Heart left ventricle (tissue), 13 donors: Measurements from ENCODE around the gene MARCHF10.

Experiments used
- CTCF ChIP-seq, 12 donors: fragments of 200-600 bp; sonication (generic) in 4 of 12; IDR thresholded peaks; one replicate each; pipeline versions ENCODE4 v1.5.0 to v1.8.0; 2018 to 2022; ENCODE audit warnings: antibody characterized with exemption in 12 of 12, mild to moderate bottlenecking in 5 of 12
- POLR2A ChIP-seq, 2 donors: fragments of 450-650 bp; IDR thresholded peaks; one replicate each; pipeline ENCODE4 v1.6.1; 2017; ENCODE audit warnings: antibody characterized with exemption in 2 of 2, mild to moderate bottlenecking in 2 of 2, moderate library complexity in 2 of 2
- donor health status: ischemic (EF 13 %, LVEDD 7.1; RV severe dilation, severe dysfunction).
- donor health status: DM: no; HTN: yes; CAD: no.
- donor health status: DM: no; HTN: no; CAD: no.
- donor health status: ischemic (EF 25% LVEDD 6.9; RV normal size, moderate dysfunction).
- donor health status: ischemic (EF 25% LVEDD 5.7; RV mildly dilated, moderate dysfunction).
- donor health status: ischemic (EF 35%, LVEDD 5.7; RV mildly dilated, moderate dysfunction).
- donor health status: nonischemic (EF 11% LVEDD 7.7; RV severe dilation, severe dysfunction).
- donor health status: DM: yes; HTN: yes; CAD: no.
- donor health status: PGD.
- donor health status: ischemic (EF 29% LVEDD 5.4; RV normal size, mild dysfunction).
- donor health status: nonischemic (EF 23%, LVEDD 6.1; RV moderate dilation, normal function).

DNA sequence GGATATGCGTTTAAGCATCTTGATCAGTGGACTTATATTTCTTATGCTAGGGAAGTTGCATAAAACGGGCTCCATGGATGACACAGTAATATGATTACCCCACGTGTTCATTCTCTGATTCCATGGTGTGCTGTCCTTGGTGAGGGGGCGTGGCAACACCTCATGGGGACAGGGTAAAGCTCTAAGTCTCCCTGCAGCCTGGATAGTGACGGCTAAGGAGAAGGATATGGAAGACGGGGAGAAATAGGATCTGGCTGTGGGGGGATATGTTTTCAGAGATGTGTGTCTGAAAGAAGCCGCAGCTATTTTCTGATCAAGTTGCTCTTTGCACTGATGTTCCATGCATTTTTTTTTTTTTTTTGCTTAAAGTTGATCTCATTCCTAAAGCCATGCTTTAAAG lies 84.3 kb downstream of the MARCHF10 start:
- TF ChIP-seq CTCF (IDR thresholded peaks at IDR 0.05), result no peak
- TF ChIP-seq POLR2A (IDR thresholded peaks at IDR 0.05), result no peak
